IMR-90 (cell line): ENCODE results near the gene TJAP1. TPM values are rescaled to one million over a fixed set of nuclear protein-coding genes. Genes with fewer than 3 reads are reported as not detected.

Source experiments
- ATAC-seq: fragments of 200-7000 bp; cut with Tn5 transposase; 2 replicates; pipeline ENCODE4 v1.9.1; 2020; ENCODE audit warnings: low read depth, mild to moderate bottlenecking, moderate library complexity
- BruUV-seq: library from RNA; stranded (reverse); fragments of 400-500 nt; replicated peaks from 2 replicates; lab custom pipeline; 2021; lab: Mats Ljungman, UMichigan
- CTCF ChIA-PET: fragments of 300-600 bp; formaldehyde crosslinking; extraction: SDS; loops from one replicate; lab custom pipeline; 2021; ENCODE audit warnings: antibody characterized with exemption; lab: Yijun Ruan, JAX
- POLR2A ChIA-PET: fragments of 300-600 bp; sonication (Branson Sonifier 250); formaldehyde crosslinking; loops from one replicate; lab custom pipeline; 2022; ENCODE audit warnings: antibody characterized with exemption; ENCODE audit not compliant: unreplicated experiment; lab: Charles Lee
- DNase-seq: peaks from one replicate; pipeline ENCODE4 v3.0.0; 2013
- H2AFZ ChIP-seq: replicated peaks from 2 replicates; pipeline ENCODE3; 2013; ENCODE audit warnings: low read length, mild to moderate bottlenecking; ENCODE audit not compliant: poor library complexity
- H2AK5ac ChIP-seq: 2 replicates; pipeline ENCODE4 v1.6.1; 2013; ENCODE audit warnings: low read depth, low read length, inconsistent platforms
- H2AK9ac ChIP-seq: replicated peaks from 2 replicates; pipeline ENCODE3; 2013; ENCODE audit warnings: mild to moderate bottlenecking, low read depth, low read length, moderate library complexity; ENCODE audit not compliant: poor library complexity
- H2BK120ac ChIP-seq: 2 replicates; pipeline ENCODE4 v1.6.1; 2013; ENCODE audit warnings: low read depth, low read length, inconsistent platforms
- H2BK15ac ChIP-seq: 3 replicates; pipeline ENCODE4 v1.6.1; 2013; ENCODE audit warnings: low read depth, low read length, inconsistent platforms
- H2BK20ac ChIP-seq: 2 replicates; pipeline ENCODE4 v1.6.1; 2013; ENCODE audit warnings: low read depth, mild to moderate bottlenecking, inconsistent platforms, low read length, moderate library complexity
- H2BK5ac ChIP-seq: 2 replicates; pipeline ENCODE4 v1.6.1; 2013; ENCODE audit warnings: mild to moderate bottlenecking, low read depth, low read length, inconsistent platforms; ENCODE audit not compliant: poor library complexity, severe bottlenecking
- H3K14ac ChIP-seq: replicated peaks from 2 replicates; pipeline ENCODE4 v1.6.1; 2013; ENCODE audit warnings: low read depth, low read length, inconsistent platforms
- H3K18ac ChIP-seq: 2 replicates; pipeline ENCODE4 v1.6.1; 2013; ENCODE audit warnings: low read depth, low read length, control low read depth
- H3K23ac ChIP-seq: 2 replicates; pipeline ENCODE4 v1.6.1; 2013; ENCODE audit warnings: low read depth, low read length, inconsistent platforms
- H3K27ac ChIP-seq: 2 replicates; pipeline ENCODE4 v1.5.1; 2013; ENCODE audit warnings: mild to moderate bottlenecking, control low read depth, low read length; ENCODE audit not compliant: insufficient read depth
- H3K27me3 ChIP-seq: 2 replicates; pipeline ENCODE4 v1.6.1; 2013; ENCODE audit warnings: low read length; ENCODE audit not compliant: control insufficient read depth, insufficient read depth
- H3K36me3 ChIP-seq: 2 replicates; pipeline ENCODE4 v1.6.1; 2013; ENCODE audit warnings: low read length, mixed read lengths; ENCODE audit not compliant: control insufficient read depth, insufficient read depth
- H3K4ac ChIP-seq: 2 replicates; pipeline ENCODE4 v1.6.1; 2013; ENCODE audit warnings: low read depth, low read length, inconsistent platforms
- H3K4me1 ChIP-seq: 2 replicates; pipeline ENCODE4 v1.6.1; 2013; ENCODE audit warnings: low read length, mixed read lengths; ENCODE audit not compliant: control insufficient read depth, insufficient read depth
- H3K4me2 ChIP-seq: 2 replicates; pipeline ENCODE4 v1.6.1; 2013; ENCODE audit warnings: low read depth, mild to moderate bottlenecking, control low read depth, low read length, moderate library complexity
- H3K4me3 ChIP-seq: 2 replicates; pipeline ENCODE4 v1.5.1; 2013; ENCODE audit warnings: low read depth, mild to moderate bottlenecking, control low read depth, low read length, moderate library complexity; ENCODE audit not compliant: insufficient read depth
- H3K56ac ChIP-seq: 2 replicates; pipeline ENCODE4 v1.6.1; 2013; ENCODE audit warnings: low read length, inconsistent platforms; ENCODE audit not compliant: insufficient read depth; ENCODE audit errors: extremely low read depth
- H3K79me1 ChIP-seq, 2 experiments: 2 replicates each; pipeline ENCODE4 v1.6.1; 2013; ENCODE audit warnings: low read length in 2 of 2, inconsistent platforms in 1 of 2, low read depth in 1 of 2
- H3K9ac ChIP-seq: 2 replicates; pipeline ENCODE4 v1.6.1; 2013; ENCODE audit warnings: low read depth, low read length, control low read depth
- H3K9me1 ChIP-seq: 2 replicates; pipeline ENCODE4 v1.6.1; 2013; ENCODE audit warnings: low read length, inconsistent platforms; ENCODE audit not compliant: insufficient read depth
- H3K9me3 ChIP-seq: 2 replicates; pipeline ENCODE4 v1.6.1; 2013; ENCODE audit warnings: low read length; ENCODE audit not compliant: control insufficient read depth, insufficient read depth
- H4K20me1 ChIP-seq: 2 replicates; pipeline ENCODE4 v1.6.1; 2013; ENCODE audit warnings: low read length, inconsistent platforms; ENCODE audit not compliant: insufficient read depth
- H4K5ac ChIP-seq: 2 replicates; pipeline ENCODE4 v1.6.1; 2013; ENCODE audit warnings: mild to moderate bottlenecking, low read depth, low read length, control low read depth
- H4K8ac ChIP-seq, 2 experiments: 2 replicates each; pipeline ENCODE4 v1.6.1; 2013; ENCODE audit warnings: low read depth in 2 of 2, low read length in 2 of 2, control low read depth in 1 of 2, inconsistent platforms in 1 of 2
- H4K91ac ChIP-seq: 2 replicates; pipeline ENCODE4 v1.6.1; 2013; ENCODE audit warnings: low read depth, low read length, inconsistent platforms; ENCODE audit not compliant: insufficient read depth
- CEBPB ChIP-seq: IDR thresholded peaks from 2 replicates; pipeline ENCODE4 v1.6.1; 2012; ENCODE audit warnings: low read depth, low read length, improper control_type of control experiment
- CHD1 ChIP-seq: IDR thresholded peaks from 2 replicates; pipeline ENCODE4 v1.6.1; 2012; ENCODE audit warnings: low read depth, low read length, improper control_type of control experiment
- MXI1 ChIP-seq: IDR thresholded peaks from 2 replicates; pipeline ENCODE4 v1.6.1; 2012; ENCODE audit warnings: low read depth, mild to moderate bottlenecking, low read length, moderate library complexity, borderline replicate concordance
- NFE2L2 ChIP-seq: fragments of 150-350 bp; IDR thresholded peaks from 2 replicates; pipeline ENCODE4 v1.6.1; 2016; ENCODE audit warnings: low read depth, mild to moderate bottlenecking, low read length
- RAD21 ChIP-seq: IDR thresholded peaks from 2 replicates; pipeline ENCODE4 v1.6.1; 2012; ENCODE audit warnings: low read length, improper control_type of control experiment
- WGBS, 2 experiments: methylation state at CpG; one replicate each; pipeline versions ENCODE4 v1.1.5 to v1.1.7; 2013; ENCODE audit warnings: missing lambda C conversion rate in 2 of 2; ENCODE audit not compliant: insufficient read length in 1 of 2; ENCODE audit errors: extremely low coverage in 2 of 2; 5-methylcytosine and 5-hydroxymethylcytosine counted together
- dilution Hi-C: fragments of 300-500 bp; cut with HindIII; formaldehyde crosslinking; loops from one replicate; pipeline ENCODE4 v1.14.3; 2018; ENCODE audit warnings: low sequenced_read_pairs; ENCODE audit not compliant: unreplicated experiment
- in situ Hi-C: fragments of 300-500 bp; cut with MboI; formaldehyde crosslinking; loops from 3 replicates; pipeline ENCODE4 v1.14.3; 2019; ENCODE audit warnings: low sequenced_read_pairs, inconsistent platforms, mixed read lengths
- intact Hi-C: fragments of 100-400 bp; cut with micrococcal nuclease; formaldehyde crosslinking; loops from 2 replicates; pipeline ENCODE4 v1.10.0; 2022
- polyA plus RNA-seq, 3 experiments: library from polyadenylated mRNA; depleted of rRNA; stranded (reverse); fragments of >200 nt; gene quantifications; 2 replicates each; pipeline ENCODE4 v1.2.3, GENCODE V29; 2012; ENCODE audit warnings: low replicate concordance in 1 of 3
- total RNA-seq: library from RNA; depleted of rRNA; stranded (reverse); fragments of >200 nt; gene quantifications from 2 replicates; pipeline ENCODE4 v1.2.3, GENCODE V29; 2012
- TF ChIP-seq, protein P1 (sequence below): fragments of 150-350 bp; IDR thresholded peaks from 2 replicates; pipeline ENCODE4 v1.6.1; 2017; ENCODE audit warnings: mild to moderate bottlenecking, antibody characterized with exemption, low read length, low read depth
- TF ChIP-seq, protein P2 (sequence below): fragments of 150-350 bp; IDR thresholded peaks from 2 replicates; pipeline ENCODE4 v1.6.1; 2016; ENCODE audit warnings: low read depth, mild to moderate bottlenecking, low read length, moderate library complexity, borderline replicate concordance

The TJAP1 gene
- total and polyA plus RNA-seq, 2 of the 4 experiments (the other 2 are of a cell fraction): 12.2 to 34.2 TPM

DNA sequence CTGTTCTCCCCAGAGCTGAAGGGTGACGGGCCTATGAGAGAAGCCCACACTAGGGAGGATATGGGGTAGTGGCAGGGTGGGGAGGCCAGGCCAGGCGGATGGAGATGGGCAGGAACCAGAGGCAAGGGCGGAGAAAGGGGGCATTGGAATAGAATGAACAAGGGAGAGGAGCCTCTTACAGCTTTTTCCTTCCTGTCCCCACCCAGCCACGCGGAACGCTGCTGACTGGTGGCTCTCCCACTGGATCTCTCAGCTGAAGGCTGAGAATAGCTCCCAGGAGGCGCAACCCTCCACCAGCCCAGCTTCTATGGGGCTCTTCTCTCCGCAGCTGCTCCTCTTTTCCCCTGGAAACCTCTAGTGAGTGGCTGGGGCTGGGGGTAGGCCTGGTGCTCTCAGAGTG, 32.8 kb upstream of the TJAP1 start:
- DNase-seq (no peak), ATAC-seq (no peak)
- Histone ChIP-seq H3K4me1 (no peaks in the 10 kb centered on the region), H3K4me2 (no peak overlapping the region), H2BK15ac (no peak overlapping the region), H2AK5ac (no peak overlapping the region), H3K18ac (no peak overlapping the region), H3K4me3 (no peak overlapping the region), H4K20me1 (no peaks in the 10 kb centered on the region; the same call in 1 of the 2 replicates), H4K91ac (no peak overlapping the region), H3K9ac (no peak overlapping the region), H2AFZ (no peak overlapping the region), H2BK20ac (no peak overlapping the region), H3K14ac (no peak overlapping the region), H4K5ac (no peak overlapping the region), H3K36me3 (peaks cover 55% of the 10 kb centered on the region), H3K4ac (no peak overlapping the region), H2BK120ac (no peak overlapping the region), H3K56ac (no peak overlapping the region), H3K27ac (no peak overlapping the region), H3K9me1 (peaks cover 4% of the 10 kb centered on the region; the same call in 1 of the 2 replicates), H3K79me1 (no peaks in the 10 kb centered on the region), H3K27me3 (no peaks in the 10 kb centered on the region), H2AK9ac (no peak overlapping the region), H2BK5ac (no peak overlapping the region), H3K9me3 (no peaks in the 10 kb centered on the region), H3K23ac (no peak overlapping the region), H4K8ac (no peak overlapping the region)
- TF ChIP-seq CEBPB (no peak), NFE2L2 (no peak), MXI1 (no peak), CHD1 (no peak), RAD21 (no peak)
- TF ChIP-seq, protein P1, sequence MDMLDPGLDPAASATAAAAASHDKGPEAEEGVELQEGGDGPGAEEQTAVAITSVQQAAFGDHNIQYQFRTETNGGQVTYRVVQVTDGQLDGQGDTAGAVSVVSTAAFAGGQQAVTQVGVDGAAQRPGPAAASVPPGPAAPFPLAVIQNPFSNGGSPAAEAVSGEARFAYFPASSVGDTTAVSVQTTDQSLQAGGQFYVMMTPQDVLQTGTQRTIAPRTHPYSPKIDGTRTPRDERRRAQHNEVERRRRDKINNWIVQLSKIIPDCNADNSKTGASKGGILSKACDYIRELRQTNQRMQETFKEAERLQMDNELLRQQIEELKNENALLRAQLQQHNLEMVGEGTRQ: no peak
- TF ChIP-seq, protein P2, sequence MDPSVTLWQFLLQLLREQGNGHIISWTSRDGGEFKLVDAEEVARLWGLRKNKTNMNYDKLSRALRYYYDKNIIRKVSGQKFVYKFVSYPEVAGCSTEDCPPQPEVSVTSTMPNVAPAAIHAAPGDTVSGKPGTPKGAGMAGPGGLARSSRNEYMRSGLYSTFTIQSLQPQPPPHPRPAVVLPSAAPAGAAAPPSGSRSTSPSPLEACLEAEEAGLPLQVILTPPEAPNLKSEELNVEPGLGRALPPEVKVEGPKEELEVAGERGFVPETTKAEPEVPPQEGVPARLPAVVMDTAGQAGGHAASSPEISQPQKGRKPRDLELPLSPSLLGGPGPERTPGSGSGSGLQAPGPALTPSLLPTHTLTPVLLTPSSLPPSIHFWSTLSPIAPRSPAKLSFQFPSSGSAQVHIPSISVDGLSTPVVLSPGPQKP: no peak
- dilution Hi-C loops (no loop called here), intact Hi-C loops (no loop called here), in situ Hi-C loops (loop anchor here (10.0 kb wide), 1 partner anchor 50 kb away; no protein-coding TSS in a partner anchor)
- ChIA-PET POLR2A (no interaction called here), CTCF (no interaction called here)
- 100% methylated on average over 1 of the region's 8 CpGs; no CpG with 5 or more reads in 1 of the 2 experiments for WGBS, 2 experiments
- BruUV-seq: no TSS peak
